Measurements from ENCODE around the gene RNF182. TPM values are rescaled to one million over a fixed set of nuclear protein-coding genes. Genes with fewer than 3 reads are reported as not detected.

The RNF182 gene
- polyA plus RNA-seq, 1 of the 3 experiments (the other 2 are of a cell fraction), result 8.0 TPM

DNA sequence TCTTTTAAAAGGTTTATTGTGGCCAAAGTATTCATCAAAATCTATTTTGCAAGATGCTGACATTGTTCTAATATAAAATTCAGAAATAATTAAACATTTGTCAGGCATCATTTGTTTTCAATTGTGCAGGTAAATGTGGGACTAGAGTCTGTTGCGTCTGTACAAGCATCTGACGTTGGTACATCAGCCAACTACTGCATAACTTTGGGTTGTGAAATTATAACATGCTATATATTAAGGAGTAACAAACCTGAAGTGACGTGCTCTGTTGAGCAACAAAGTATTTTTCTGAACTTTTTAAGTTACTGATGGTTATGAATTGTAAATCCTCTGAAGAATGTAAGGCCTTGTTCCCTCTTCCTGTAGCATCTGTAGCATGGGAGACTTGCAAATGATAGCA is 66.0 kb downstream of the RNF182 start (continued):
- no peak for TF ChIP-seq RAD21 (IDR thresholded peaks at IDR 0.05; ENCODE audit: low read length)
- TF ChIP-seq YY1 (IDR thresholded peaks at IDR 0.05; ENCODE audit: low read depth), result no peak
- no peak for TF ChIP-seq SIN3A (IDR thresholded peaks at IDR 0.05; ENCODE audit: borderline replicate concordance, low read depth, low read length)

DNA sequence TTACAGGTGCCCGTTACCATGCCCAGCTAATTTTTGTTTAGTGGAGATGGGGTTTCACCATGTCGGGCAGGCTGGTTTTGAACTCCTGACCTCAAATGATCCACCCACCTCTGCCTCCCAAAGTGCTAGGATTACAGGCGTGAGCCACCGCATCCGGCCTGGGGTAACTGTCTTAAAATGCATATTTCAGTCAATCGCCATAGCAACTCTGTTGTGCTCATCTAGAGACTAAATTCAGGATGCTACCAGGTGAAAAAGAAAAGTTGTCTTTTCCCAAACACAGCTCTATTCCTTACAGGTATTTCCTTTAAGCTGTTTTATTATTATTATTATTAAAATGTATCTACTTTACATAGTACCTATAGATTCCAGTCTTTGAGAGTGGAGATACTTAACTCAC is 66.6 kb downstream of the RNF182 start:
- Histone ChIP-seq H3K9me3 (no peaks in the 10 kb centered on the region), H3F3A (replicated peaks; ENCODE audit: insufficient read depth) (peaks cover 9% of the 10 kb centered on the region), H3K36me3 (replicated peaks in 1 of 2; ENCODE audit: control insufficient read depth in 1 of 2, insufficient read depth in 2 of 2, low read length in 1 of 2) (no peaks in the 10 kb centered on the region), H4K20me1 (ENCODE audit: insufficient read depth) (no peaks in the 10 kb centered on the region), H3K4me1 (ENCODE audit: control insufficient read depth in 1 of 2, insufficient read depth in 2 of 2, low read depth in 1 of 2, low read length in 1 of 2) (peaks cover 0 to 13% of the 10 kb centered on the region in 2 experiments; a peak in 1 of 4 replicates), H3K9me2 (no peaks in the 10 kb centered on the region), H3K9ac (no peak overlapping the region), H3K4me2 (no peak overlapping the region), H3K27me3 (ENCODE audit: insufficient read depth) (no peaks in the 10 kb centered on the region), H2AFZ (ENCODE audit: low read depth) (no peak overlapping the region), H3K27ac (ENCODE audit: low read depth in 2 of 2, low read length in 1 of 2) (no peak overlapping the region), H3K4me3 (ENCODE audit: low read depth in 2 of 2, low read length in 1 of 2) (no peak overlapping the region), H3K79me2 (ENCODE audit: insufficient read depth) (no peaks in the 10 kb centered on the region)
- no peak for DNase-seq
- ChIA-PET CTCF (interaction anchor here (1.1 kb wide), 1 partner anchor 11 kb away, joined by 6 read pairs; no protein-coding TSS in a partner anchor), POLR2A (no interaction called here)
- 93% methylated on average over 6 of the region's 6 CpGs for WGBS (ENCODE audit: low lambda C conversion rate)
- no peak for TF ChIP-seq SMC3 (IDR thresholded peaks at IDR 0.05; ENCODE audit: low read depth, low read length)
- TF ChIP-seq USF1 (IDR thresholded peaks at IDR 0.05; ENCODE audit: borderline replicate concordance, low read depth), result no peak
- TF ChIP-seq FOXM1 (IDR thresholded peaks at IDR 0.05; ENCODE audit: low read depth), result no peak
- TF ChIP-seq, protein P1, sequence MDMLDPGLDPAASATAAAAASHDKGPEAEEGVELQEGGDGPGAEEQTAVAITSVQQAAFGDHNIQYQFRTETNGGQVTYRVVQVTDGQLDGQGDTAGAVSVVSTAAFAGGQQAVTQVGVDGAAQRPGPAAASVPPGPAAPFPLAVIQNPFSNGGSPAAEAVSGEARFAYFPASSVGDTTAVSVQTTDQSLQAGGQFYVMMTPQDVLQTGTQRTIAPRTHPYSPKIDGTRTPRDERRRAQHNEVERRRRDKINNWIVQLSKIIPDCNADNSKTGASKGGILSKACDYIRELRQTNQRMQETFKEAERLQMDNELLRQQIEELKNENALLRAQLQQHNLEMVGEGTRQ (IDR thresholded peaks at IDR 0.05; ENCODE audit: borderline replicate concordance, low read depth, low read length), result no peak
- no peak for TF ChIP-seq RFX5 (IDR thresholded peaks at IDR 0.05; ENCODE audit: low read length)
- no peak for TF ChIP-seq MEF2A (IDR thresholded peaks at IDR 0.05; ENCODE audit: borderline replicate concordance, low read depth)
- no peak for TF ChIP-seq RXRA (IDR thresholded peaks at IDR 0.05; ENCODE audit: borderline replicate concordance, low read depth)
- TF ChIP-seq EP300 (IDR thresholded peaks at IDR 0.05; ENCODE audit: borderline replicate concordance in 1 of 2, low read depth in 1 of 2, low read length in 1 of 2), result no peak
- TF ChIP-seq MXI1 (IDR thresholded peaks at IDR 0.05; ENCODE audit: low read depth, low read length), result no peak
- TF ChIP-seq TEAD4 (IDR thresholded peaks at IDR 0.05; ENCODE audit: borderline replicate concordance, insufficient read depth), result no peak
- no peak for TF ChIP-seq REST (IDR thresholded peaks at IDR 0.05; ENCODE audit: low read depth, low read length)
- TF ChIP-seq GABPA (IDR thresholded peaks at IDR 0.05; ENCODE audit: low read depth), result no peak
- TF ChIP-seq GATA2 (CRISPR knock-in tag; IDR thresholded peaks at IDR 0.05), result no peak
- TF ChIP-seq POLR2AphosphoS5 (IDR thresholded peaks at IDR 0.05; ENCODE audit: low read depth, low read length), result no peak
- TF ChIP-seq NFIC (IDR thresholded peaks at IDR 0.05; ENCODE audit: borderline replicate concordance), result no peak
- TF ChIP-seq PBX3 (IDR thresholded peaks at IDR 0.05), result no peak
- no peak for TF ChIP-seq NRF1 (IDR thresholded peaks at IDR 0.05; ENCODE audit: low read depth, low read length)
- TF ChIP-seq FOSL2 (IDR thresholded peaks at IDR 0.05; ENCODE audit: borderline replicate concordance, low read depth), result no peak
- TF ChIP-seq ZBTB33 (IDR thresholded peaks at IDR 0.05; ENCODE audit: borderline replicate concordance, low read depth), result no peak
- no peak for TF ChIP-seq TCF12 (IDR thresholded peaks at IDR 0.05)
